ENCODE results near the gene NPRL2.

GRCh38 chr3:50345586-50346234 is 4.9 kb downstream of the NPRL2 start, which contains the start of gene ZMYND10:
- TF ChIP-seq EZH2phosphoT487 (IDR thresholded peaks at IDR 0.05; ENCODE audit: low read length) (no peak), CTCF (IDR thresholded peaks at IDR 0.05; ENCODE audit: low read length) (no peak)

Data from MM.1S (cell line).